H1 (cell line): ENCODE data around the gene CHSY3. TPM values are rescaled to one million over a fixed set of nuclear protein-coding genes. Genes with fewer than 3 reads are reported as not detected.

Experiments
- CTCF ChIA-PET: fragments of 300-600 bp; sonication (Branson Sonifier 250); formaldehyde crosslinking; loops from one replicate; lab custom pipeline; 2021; ENCODE audit not compliant: partially characterized antibody; lab: Charles Lee
- POLR2A ChIA-PET: fragments of 300-600 bp; sonication (Branson Sonifier 250); formaldehyde crosslinking; loops from one replicate; lab custom pipeline; 2021; ENCODE audit warnings: inconsistent platforms; ENCODE audit not compliant: partially characterized antibody; lab: Charles Lee
- DNase-seq, 2 experiments: peaks; one replicate each; pipeline versions ENCODE4 v3.0.0 to v3.0.0-alpha.2; 2010 to 2022; ENCODE audit warnings: low spot score in 2 of 2, low read depth in 1 of 2, mixed read lengths in 1 of 2
- FAIRE-seq: peaks from 2 replicates; lab custom pipeline; 2011; peaks lifted over from hg19 to GRCh38; lab: Jason Lieb, UNC
- H2AFZ ChIP-seq: 2 replicates; pipeline ENCODE4 v1.8.1; 2012; ENCODE audit warnings: low read length, inconsistent platforms
- H2AK5ac ChIP-seq: 2 replicates; pipeline ENCODE4 v1.6.1; 2013; ENCODE audit warnings: low read depth, low read length
- H2BK120ac ChIP-seq: replicated peaks from 2 replicates; pipeline ENCODE3; 2013; ENCODE audit warnings: low read depth, low read length, inconsistent platforms
- H2BK12ac ChIP-seq: 2 replicates; pipeline ENCODE4 v1.6.1; 2013; ENCODE audit warnings: low read depth, low read length
- H2BK15ac ChIP-seq: 2 replicates; pipeline ENCODE4 v1.6.1; 2013; ENCODE audit warnings: low read length
- H2BK20ac ChIP-seq: 2 replicates; pipeline ENCODE4 v1.6.1; 2013; ENCODE audit warnings: low read length
- H2BK5ac ChIP-seq: 2 replicates; pipeline ENCODE4 v1.6.1; 2013; ENCODE audit warnings: low read depth, low read length
- H3K14ac ChIP-seq: 2 replicates; pipeline ENCODE4 v1.6.1; 2013; ENCODE audit warnings: inconsistent platforms; ENCODE audit not compliant: insufficient read length
- H3K18ac ChIP-seq: 2 replicates; pipeline ENCODE4 v1.6.1; 2013; ENCODE audit warnings: low read length; ENCODE audit errors: extremely low read depth
- H3K23ac ChIP-seq: 2 replicates; pipeline ENCODE4 v1.6.1; 2013; ENCODE audit warnings: inconsistent platforms; ENCODE audit not compliant: insufficient read length
- H3K23me2 ChIP-seq: 2 replicates; pipeline ENCODE4 v1.6.1; 2013; ENCODE audit warnings: low read depth, low read length
- H3K27ac ChIP-seq: 2 replicates; pipeline ENCODE4 v1.6.1; 2011; ENCODE audit warnings: low read depth, low read length, inconsistent platforms
- H3K27me3 ChIP-seq, 4 experiments: replicated peaks in 1 of 4; 1 replicate in 1 of 4; 2 replicates in 3 of 4; pipeline versions ENCODE4 v1.6.1 to v1.8.1; 2011 to 2013; ENCODE audit warnings: low read length in 3 of 4, mild to moderate bottlenecking in 3 of 4, inconsistent platforms in 2 of 4, mixed read lengths in 2 of 4, moderate library complexity in 1 of 4; ENCODE audit not compliant: control insufficient read depth in 3 of 4, insufficient read depth in 3 of 4; ENCODE audit errors: extremely low read depth in 1 of 4
- H3K36me3 ChIP-seq, 4 experiments: 2 replicates each; pipeline versions ENCODE4 v1.6.1 to v1.8.1; 2011 to 2013; ENCODE audit warnings: mild to moderate bottlenecking in 4 of 4, low read length in 3 of 4, moderate library complexity in 2 of 4, control low read depth in 1 of 4, inconsistent platforms in 1 of 4; ENCODE audit not compliant: insufficient read depth in 4 of 4, control insufficient read depth in 2 of 4
- H3K4ac ChIP-seq: replicated peaks from 2 replicates; pipeline ENCODE3; 2013; ENCODE audit warnings: low read length, low read depth, mixed read lengths, inconsistent platforms; ENCODE audit not compliant: insufficient read length
- H3K4me1 ChIP-seq, 4 experiments: replicated peaks in 1 of 4; 1 replicate in 1 of 4; 2 replicates in 3 of 4; pipeline versions ENCODE4 v1.6.1 to v1.8.1; 2011 to 2013; ENCODE audit warnings: low read length in 3 of 4, inconsistent platforms in 2 of 4, mixed read lengths in 1 of 4; ENCODE audit not compliant: insufficient read depth in 4 of 4, control insufficient read depth in 3 of 4
- H3K4me2 ChIP-seq, 2 experiments: 2 replicates each; pipeline versions ENCODE4 v1.6.1 to v1.8.1; 2011 to 2013; ENCODE audit warnings: low read depth in 2 of 2, low read length in 2 of 2, control low read depth in 1 of 2, inconsistent platforms in 1 of 2, mild to moderate bottlenecking in 1 of 2; ENCODE audit not compliant: insufficient read depth in 1 of 2
- H3K4me3 ChIP-seq, 4 experiments: fragments of 200-600, 300-600 bp in 1 of 4; sonication (generic), shearing (Covaris generic), sonication (Bioruptor Twin) in 1 of 4; 2 replicates each; pipeline versions ENCODE4 v1.5.1 to v1.8.1; 2011 to 2016; ENCODE audit warnings: low read length in 4 of 4, low read depth in 3 of 4, control low read depth in 2 of 4, inconsistent platforms in 2 of 4, mild to moderate bottlenecking in 2 of 4, mixed read lengths in 1 of 4, moderate library complexity in 1 of 4; ENCODE audit not compliant: insufficient read depth in 2 of 4; ENCODE audit errors: extremely low read depth in 1 of 4
- H3K56ac ChIP-seq: replicated peaks from 2 replicates; pipeline ENCODE3; 2013; ENCODE audit warnings: low read depth, mild to moderate bottlenecking, mixed read lengths, low read length, inconsistent platforms; ENCODE audit not compliant: insufficient read length
- H3K79me1 ChIP-seq: 2 replicates; pipeline ENCODE4 v1.6.1; 2013; ENCODE audit warnings: low read depth, low read length, control low read depth
- H3K79me2 ChIP-seq, 2 experiments: 2 replicates each; pipeline versions ENCODE4 v1.6.1 to v1.8.1; 2012 to 2013; ENCODE audit warnings: low read length in 2 of 2, mild to moderate bottlenecking in 2 of 2, inconsistent platforms in 1 of 2; ENCODE audit not compliant: insufficient read depth in 2 of 2, control insufficient read depth in 1 of 2
- H3K9ac ChIP-seq, 4 experiments: replicated peaks in 1 of 4; 1 replicate in 1 of 4; 2 replicates in 3 of 4; pipeline versions ENCODE4 v1.6.1 to v1.8.1; 2011 to 2013; ENCODE audit warnings: low read depth in 3 of 4, low read length in 3 of 4, control low read depth in 2 of 4, mild to moderate bottlenecking in 2 of 4, moderate library complexity in 2 of 4, inconsistent platforms in 1 of 4; ENCODE audit errors: extremely low read depth in 1 of 4
- H3K9me3 ChIP-seq, 2 experiments: 2 replicates each; pipeline versions ENCODE4 v1.6.1 to v1.8.1; 2012 to 2013; ENCODE audit warnings: mild to moderate bottlenecking in 2 of 2, moderate library complexity in 2 of 2, control low read depth in 1 of 2, inconsistent platforms in 1 of 2, low read depth in 1 of 2, low read length in 1 of 2, mixed read lengths in 1 of 2; ENCODE audit not compliant: insufficient read depth in 2 of 2
- H4K20me1 ChIP-seq, 2 experiments: replicated peaks in 1 of 2; 2 replicates each; pipeline versions ENCODE3 to v1.8.1; 2011 to 2013; ENCODE audit warnings: inconsistent platforms in 2 of 2, low read length in 2 of 2, mild to moderate bottlenecking in 1 of 2; ENCODE audit not compliant: insufficient read depth in 2 of 2, control insufficient read depth in 1 of 2
- H4K5ac ChIP-seq: 2 replicates; pipeline ENCODE4 v1.6.1; 2013; ENCODE audit warnings: low read length, low read depth, mixed read lengths, inconsistent platforms; ENCODE audit not compliant: insufficient read length
- H4K8ac ChIP-seq: 2 replicates; pipeline ENCODE4 v1.8.0; 2013; ENCODE audit warnings: mild to moderate bottlenecking, moderate library complexity, low read length, inconsistent platforms; ENCODE audit not compliant: insufficient read depth; ENCODE audit errors: extremely low read depth
- H4K91ac ChIP-seq: replicated peaks from 2 replicates; pipeline ENCODE3; 2013; ENCODE audit warnings: low read length, mixed read lengths, inconsistent platforms; ENCODE audit not compliant: insufficient read length
- WGBS, 2 experiments: shearing (Covaris generic) in 1 of 2; methylation state at CpG; one replicate each; pipeline versions ENCODE4 v1.1.6 to v1.1.7; 2013 to 2015; ENCODE audit warnings: low lambda C conversion rate in 2 of 2, mixed read lengths in 2 of 2, inconsistent platforms in 1 of 2, low coverage in 1 of 2, missing lambda C conversion rate in 1 of 2; ENCODE audit not compliant: insufficient replicate concordance in 2 of 2, insufficient coverage in 1 of 2, insufficient read length in 1 of 2; ENCODE audit errors: extremely low coverage in 1 of 2, missing lambda C conversion rate in 1 of 2; 5-methylcytosine and 5-hydroxymethylcytosine counted together
- polyA plus RNA-seq, 7 experiments: library from polyadenylated mRNA; depleted of rRNA in 3 of 7; stranded (reverse) in 5 of 7; unstranded in 2 of 7; fragments of >200 nt in 5 of 7; fragments of 200-250 nt in 2 of 7; gene quantifications; 1 replicate in 5 of 7; 2 replicates in 1 of 7; 4 replicates in 1 of 7; pipeline versions ENCODE4 v1.2.1 to v1.2.3, GENCODE V29; 2011 to 2013; ENCODE audit warnings: missing spikeins in 2 of 7, mixed read lengths in 2 of 7
- total RNA-seq: library from RNA; stranded (reverse); fragmentation: NEBNext Ultra II Directional; extraction: Animal tissue kit (Norgen Biotek cat#: 25700); gene quantifications from 2 replicates; pipeline ENCODE4 v1.2.1, GENCODE V29; 2021
- TF ChIP-seq, protein P1 (sequence below): IDR thresholded peaks from 2 replicates; pipeline ENCODE4 v1.6.1; 2011; ENCODE audit warnings: low read depth, mild to moderate bottlenecking, low read length; ENCODE audit not compliant: insufficient read depth

CHSY3 gene
- total and polyA plus RNA-seq, 2 of the 8 experiments (the other 6 are each of a cell fraction or from before 2014, with no cell fraction given): 0.24 to 1.8 TPM

GRCh38 chr5:129960831-129961230 is 56.6 kb downstream of the CHSY3 start:
- FAIRE-seq: no peak
- no peak overlapping the region for H4K8ac ChIP-seq
- CTCF ChIA-PET: no interaction called here

More at GRCh38 chr5:129960831-129961230, 56.6 kb downstream of the CHSY3 start:
- no peaks in the 10 kb centered on the region for H3K9me3 ChIP-seq
- no peak overlapping the region for H2BK5ac ChIP-seq
- H4K20me1 ChIP-seq: no peaks in the 10 kb centered on the region
- no peaks in the 10 kb centered on the region for H3K79me1 ChIP-seq
- no peak overlapping the region for H3K4me3 ChIP-seq
- H3K9ac ChIP-seq: no peak overlapping the region
- no peaks in the 10 kb centered on the region for H3K23me2 ChIP-seq
- H3K79me2 ChIP-seq: no peaks in the 10 kb centered on the region
- 89% methylated on average over 6 of the region's 6 CpGs; no CpG with 5 or more reads in 1 of the 2 experiments for WGBS, 2 experiments
- no peak overlapping the region for H3K23ac ChIP-seq
- no peak overlapping the region for H3K14ac ChIP-seq
- no peak overlapping the region for H3K18ac ChIP-seq
- POLR2A ChIA-PET: interaction anchor here (0.5 kb wide), 1 partner anchor 11 kb away, joined by 3 read pairs; no protein-coding TSS in a partner anchor
- no peak overlapping the region for H2BK15ac ChIP-seq
- no peak overlapping the region for H2BK20ac ChIP-seq
- DNase-seq: no peak
- no peaks in the 10 kb centered on the region for H3K4me1 ChIP-seq
- no peak overlapping the region for H3K4me2 ChIP-seq
- TF ChIP-seq, protein P1, sequence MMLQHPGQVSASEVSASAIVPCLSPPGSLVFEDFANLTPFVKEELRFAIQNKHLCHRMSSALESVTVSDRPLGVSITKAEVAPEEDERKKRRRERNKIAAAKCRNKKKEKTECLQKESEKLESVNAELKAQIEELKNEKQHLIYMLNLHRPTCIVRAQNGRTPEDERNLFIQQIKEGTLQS: no peak
- no peak overlapping the region for H2AFZ ChIP-seq
- no peak overlapping the region for H2BK12ac ChIP-seq
- H3K56ac ChIP-seq: no peak overlapping the region
- no peak overlapping the region for H2AK5ac ChIP-seq
- H4K91ac ChIP-seq: no peak overlapping the region
- H3K27me3 ChIP-seq: no peaks in the 10 kb centered on the region
- H3K4ac ChIP-seq: no peak overlapping the region
- H3K27ac ChIP-seq: no peak overlapping the region
- no peak overlapping the region for H4K5ac ChIP-seq
- no peak overlapping the region for H2BK120ac ChIP-seq
- H3K36me3 ChIP-seq: no peaks in the 10 kb centered on the region
